PC-3 (cell line): ENCODE results near the gene LIPT2.

Source experiments
- CTCF ChIP-seq: fragments of 300-600 bp; sonication (generic); conservative IDR thresholded peaks from 2 replicates; pipeline ENCODE4 v1.5.1; 2017; ENCODE audit warnings: antibody characterized with exemption, low read depth, mild to moderate bottlenecking, low read length
- EZH2 ChIP-seq: fragments of 300-600 bp; sonication (generic); IDR thresholded peaks from one replicate; pipeline ENCODE4 v1.6.1; 2017; ENCODE audit warnings: antibody characterized with exemption, mild to moderate bottlenecking, low read length; ENCODE audit not compliant: unreplicated experiment
- EZH2phosphoT487 ChIP-seq: fragments of 300-600 bp; sonication (generic); IDR thresholded peaks from 2 replicates; pipeline ENCODE4 v1.6.1; 2018; ENCODE audit warnings: mild to moderate bottlenecking, antibody characterized with exemption, low read length, borderline replicate concordance

- TF ChIP-seq CTCF (no peak), EZH2 (no peak), EZH2phosphoT487 (no peak)
These were observed 46.7 kb upstream of the LIPT2 start for GRCh38 chr11:74540270-74540669.
